AG09319 (cell line): Measurements from ENCODE around the gene NRL.

Experiments
- DNase-seq: peaks from one replicate; pipeline ENCODE4 v3.0.0-alpha.2; 2010; ENCODE audit warnings: low read depth; ENCODE audit errors: extremely low read depth
- CTCF ChIP-seq: IDR thresholded peaks from 2 replicates; pipeline ENCODE4 v1.5.1; 2011; ENCODE audit warnings: low read depth, mild to moderate bottlenecking, inconsistent platforms, low read length, moderate library complexity

The NRL gene

DNA sequence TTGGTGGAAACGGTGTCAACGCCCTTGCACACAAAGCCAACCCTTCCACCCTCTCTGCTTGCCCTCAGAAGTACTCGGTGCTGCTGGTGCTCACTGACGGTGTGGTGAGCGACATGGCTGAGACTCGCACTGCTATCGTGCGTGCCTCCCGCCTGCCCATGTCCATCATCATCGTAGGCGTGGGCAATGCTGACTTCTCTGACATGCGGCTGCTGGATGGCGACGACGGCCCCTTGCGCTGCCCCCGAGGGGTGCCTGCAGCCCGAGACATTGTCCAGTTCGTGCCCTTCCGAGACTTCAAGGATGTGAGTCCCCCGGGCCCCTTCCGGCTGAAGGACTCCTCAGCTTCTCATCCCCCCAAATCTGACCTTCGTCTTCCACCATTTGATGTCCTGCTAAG, 37.7 kb downstream of the NRL start:
- no peak for TF ChIP-seq CTCF
- no peak for DNase-seq

GRCh38 chr14:24076302-24076601, 38.5 kb downstream of the NRL start:
- TF ChIP-seq CTCF = no peak
- DNase-seq = no peak

DNA sequence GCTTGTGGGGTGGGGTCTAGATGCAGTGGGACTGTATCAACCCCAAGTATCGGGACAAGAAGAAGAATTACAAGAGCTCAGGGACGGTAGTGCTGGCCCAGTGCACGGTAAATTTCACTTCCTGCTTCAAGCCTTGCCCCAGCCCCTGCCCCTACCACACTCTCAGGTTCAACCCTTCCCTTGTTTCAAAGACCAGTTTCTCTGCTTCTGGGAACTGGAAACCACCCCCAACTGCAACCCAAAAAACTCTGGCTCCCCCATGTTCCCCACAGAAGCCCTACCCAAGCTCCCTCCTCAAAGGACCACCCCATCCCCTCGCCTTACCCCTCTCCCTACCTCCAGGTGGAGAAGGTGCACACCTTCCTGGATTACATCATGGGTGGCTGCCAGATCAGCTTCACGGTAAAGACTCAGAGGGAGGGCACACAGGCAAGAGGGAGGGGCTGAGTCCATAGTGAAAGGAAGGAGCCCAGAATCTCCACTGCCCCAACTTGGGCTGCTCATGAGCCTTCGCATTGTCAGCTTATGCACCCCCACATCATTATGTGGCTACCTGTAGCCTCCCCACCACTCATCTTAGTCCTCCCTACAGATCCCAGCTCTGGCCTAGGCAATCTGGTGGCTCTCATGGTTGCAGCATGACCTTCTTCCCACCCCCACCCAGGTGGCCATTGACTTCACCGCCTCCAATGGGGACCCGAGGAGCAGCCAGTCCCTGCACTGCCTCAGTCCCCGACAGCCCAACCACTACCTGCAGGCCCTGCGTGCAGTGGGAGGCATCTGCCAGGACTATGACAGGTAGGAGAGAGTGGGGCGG, 39.1 kb downstream of the NRL start:
- DNase-seq = no peak
- no peak for TF ChIP-seq CTCF

- no peak for DNase-seq
- no peak for TF ChIP-seq CTCF
These were observed 39.9 kb downstream of the NRL start for GRCh38 chr14:24074625-24075484.

DNA sequence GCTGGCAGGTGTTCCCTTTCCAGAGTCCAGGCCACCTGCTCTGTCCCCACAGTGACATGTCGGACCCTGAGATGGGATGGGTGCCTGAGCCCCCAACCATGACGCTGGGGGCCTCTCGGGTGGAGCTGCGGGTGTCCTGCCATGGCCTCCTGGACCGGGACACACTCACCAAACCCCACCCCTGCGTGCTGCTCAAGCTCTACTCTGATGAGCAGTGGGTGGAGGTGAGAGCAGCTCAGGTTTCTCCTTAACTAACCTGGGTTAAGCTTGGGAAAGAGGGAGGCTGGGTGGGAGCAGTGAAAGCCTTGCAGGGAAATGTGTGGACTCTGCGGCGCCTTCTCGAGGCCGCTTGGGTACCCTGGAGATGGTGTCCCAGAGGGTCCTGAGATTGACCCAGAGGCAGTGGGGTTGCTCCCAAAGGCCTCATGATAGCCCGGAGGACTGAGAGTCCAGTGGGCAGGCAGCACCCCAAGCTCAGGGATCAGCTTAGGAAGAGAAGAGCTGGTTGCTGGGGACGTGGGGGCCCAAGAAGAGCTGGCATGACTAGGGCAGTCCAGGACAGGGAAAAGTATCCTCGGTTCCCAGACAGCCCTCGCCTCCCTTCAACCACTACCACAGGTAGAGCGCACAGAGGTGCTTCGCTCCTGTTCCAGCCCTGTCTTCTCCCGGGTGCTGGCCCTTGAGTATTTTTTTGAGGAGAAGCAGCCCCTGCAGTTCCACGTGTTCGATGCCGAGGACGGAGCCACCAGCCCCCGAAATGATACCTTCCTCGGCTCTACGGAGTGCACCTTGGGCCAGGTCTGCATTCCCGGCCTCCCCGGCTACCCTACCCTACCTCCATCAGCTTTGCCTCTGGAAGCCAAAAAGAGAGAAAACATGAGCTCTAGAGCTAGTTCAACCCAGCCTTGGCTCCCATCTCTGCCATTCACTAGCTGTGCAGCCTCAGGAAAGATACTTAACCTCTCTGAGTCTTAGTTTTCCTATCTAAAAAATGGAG, 41.6 kb downstream of the NRL start:
- TF ChIP-seq CTCF = no peak
- no peak for DNase-seq

DNA sequence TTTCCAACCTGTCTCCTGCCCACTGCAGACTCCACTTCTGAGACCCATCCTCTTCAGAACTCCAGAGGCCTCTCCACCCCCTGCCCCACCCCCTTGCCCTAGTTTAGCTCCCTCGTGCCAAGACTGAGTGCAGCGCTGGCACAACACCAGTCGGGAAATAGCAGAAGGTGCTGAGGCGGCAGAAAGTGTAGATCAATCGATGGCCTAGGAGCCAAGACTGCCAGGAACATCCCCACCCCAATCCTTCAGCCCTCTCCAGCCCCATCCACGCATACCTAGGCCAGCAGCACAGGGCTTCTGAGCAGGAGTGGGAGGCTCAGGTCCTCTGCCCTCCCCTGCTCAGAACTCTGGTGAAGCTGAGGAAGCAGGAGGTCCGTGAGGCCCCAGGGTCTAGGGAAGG, 42.3 kb downstream of the NRL start:
- no peak for DNase-seq
- no peak for TF ChIP-seq CTCF
